ENCODE results near the gene ARMCX5. TPM values are rescaled to one million over a fixed set of nuclear protein-coding genes. Genes with fewer than 3 reads are reported as not detected.

ARMCX5 gene
- total RNA-seq = 16.4 and 16.6 TPM in 2 replicates

GRCh38 chrX:102599084-102599950 lies at the start of gene ARMCX5:
TSS of gene ARMCX5 (plus strand) at chrX:102599515. CDS start at chrX:102602142, 2,627 bp downstream.

GRCh38 chrX:102651242-102652011 lies 52.1 kb downstream of the ARMCX5 start, which contains the start of gene GPRASP1:
TSS of gene GPRASP1 (plus strand) at chrX:102651483. CDS start at chrX:102653914, 2,431 bp downstream.

Other genes starting within 250 kb of the ARMCX5 start
- gene NXF2B, start 159.5 kb upstream of the ARMCX5 start, total RNA-seq = not detected in 2 replicates
- not detected in 2 replicates for gene TCP11X2, start 127.7 kb upstream of the ARMCX5 start, total RNA-seq
- 0.75 and 2.8 TPM in 2 replicates for gene TMSB15A, start 82.8 kb upstream of the ARMCX5 start, total RNA-seq
- gene GPRASP1, start 52.0 kb downstream of the ARMCX5 start, total RNA-seq = 0.99 and 2.2 TPM in 2 replicates
- 16.0 and 21.1 TPM in 2 replicates for gene GPRASP2, start 112.9 kb downstream of the ARMCX5 start, total RNA-seq
- 8.5 and 9.3 TPM in 2 replicates for gene GPRASP3, start 121.2 kb downstream of the ARMCX5 start, total RNA-seq

All from endothelial cell of coronary artery (primary cell).